Stimulated activated naive CD8-positive, alpha-beta T cell treated with anti-CD3 and anti-CD28 coated beads, Interleukin-15, Interleukin-2, amounts not matched to agents 100 ng/mL and 50 ng/mL, for 24 hours (primary cell): ENCODE data around the gene ATP5F1C.

Experiments used
- H3K27ac Mint-ChIP-seq: one replicate; pipeline ENCODE4 v1.8.0; 2021; ENCODE audit warnings: mild to moderate bottlenecking, mixed read lengths
- H3K27me3 Mint-ChIP-seq: one replicate; pipeline ENCODE4 v1.8.0; 2021; ENCODE audit warnings: mixed read lengths
- H3K36me3 Mint-ChIP-seq: one replicate; pipeline ENCODE4 v1.8.0; 2021; ENCODE audit warnings: low read depth, mixed read lengths
- H3K4me1 Mint-ChIP-seq: one replicate; pipeline ENCODE4 v1.8.0; 2021; ENCODE audit warnings: low read depth, mixed read lengths
- H3K4me3 Mint-ChIP-seq: one replicate; pipeline ENCODE4 v1.8.0; 2021; ENCODE audit warnings: mild to moderate bottlenecking, mixed read lengths
- H3K9me3 Mint-ChIP-seq: one replicate; pipeline ENCODE4 v1.8.0; 2021; ENCODE audit warnings: mixed read lengths

ATP5F1C gene

GRCh38 chr10:7853890-7854289 is 65.9 kb downstream of the ATP5F1C start:
- no peak overlapping the region for H3K27ac Mint-ChIP-seq
- H3K36me3 Mint-ChIP-seq = peaks cover 25% of the 10 kb centered on the region
- H3K9me3 Mint-ChIP-seq = no peaks in the 10 kb centered on the region
- H3K4me1 Mint-ChIP-seq = peaks cover 11% of the 10 kb centered on the region
- H3K27me3 Mint-ChIP-seq = no peaks in the 10 kb centered on the region
- H3K4me3 Mint-ChIP-seq = no peak overlapping the region

GRCh38 chr10:7855205-7855604 is 67.2 kb downstream of the ATP5F1C start:
- Mint-ChIP-seq H3K4me3 (no peak overlapping the region), H3K9me3 (peaks cover 5% of the 10 kb centered on the region), H3K4me1 (peaks cover 10% of the 10 kb centered on the region), H3K27ac (no peak overlapping the region), H3K27me3 (no peaks in the 10 kb centered on the region), H3K36me3 (peaks cover 32% of the 10 kb centered on the region)

- Mint-ChIP-seq H3K27me3 (no peaks in the 10 kb centered on the region), H3K4me1 (peaks cover 10% of the 10 kb centered on the region), H3K36me3 (peaks cover 29% of the 10 kb centered on the region), H3K9me3 (peaks cover 9% of the 10 kb centered on the region), H3K27ac (no peak overlapping the region), H3K4me3 (no peak overlapping the region)
Measured at GRCh38 chr10:7856678-7857077, 68.7 kb downstream of the ATP5F1C start.

GRCh38 chr10:7857262-7857661 is 69.3 kb downstream of the ATP5F1C start:
- no peak overlapping the region for H3K4me3 Mint-ChIP-seq
- peaks cover 14% of the 10 kb centered on the region for H3K9me3 Mint-ChIP-seq

More at GRCh38 chr10:7857262-7857661, 69.3 kb downstream of the ATP5F1C start:
- Mint-ChIP-seq H3K36me3 (peaks cover 33% of the 10 kb centered on the region), H3K27ac (no peak overlapping the region), H3K4me1 (peaks cover 10% of the 10 kb centered on the region), H3K27me3 (no peaks in the 10 kb centered on the region)
